ENCODE results near the gene DCXR.

Gene DCXR

GRCh38 chr17:82008941-82009405 lies 28.5 kb downstream of the DCXR start:
- Histone ChIP-seq H3K27ac (no peak overlapping the region), H3K4me3 (ENCODE audit: low read depth in 1 of 2, low read length in 1 of 2) (no peak overlapping the region), H3K9me3 (no peaks in the 10 kb centered on the region), H3K36me3 (peaks cover 12% of the 10 kb centered on the region), H3K4me1 (ENCODE audit: control insufficient read depth in 1 of 2, insufficient read depth in 1 of 2, low read depth in 1 of 2, low read length in 1 of 2) (no peaks in the 10 kb centered on the region), H3K27me3 (no peaks in the 10 kb centered on the region)
- no peak for TF ChIP-seq CTCF (IDR thresholded peaks at IDR 0.05)

GRCh38 chr17:82008258-82008940 lies 29.1 kb downstream of the DCXR start:
- no peaks in the 10 kb centered on the region for H3K4me1 ChIP-seq (ENCODE audit: control insufficient read depth in 1 of 2, insufficient read depth in 1 of 2, low read depth in 1 of 2, low read length in 1 of 2)
- no peak overlapping the region for H3K27ac ChIP-seq
- no peaks in the 10 kb centered on the region for H3K9me3 ChIP-seq
- no peak overlapping the region for H3K4me3 ChIP-seq (ENCODE audit: low read depth in 1 of 2, low read length in 1 of 2)
- H3K36me3 ChIP-seq: peaks cover 12% of the 10 kb centered on the region
- TF ChIP-seq CTCF (IDR thresholded peaks at IDR 0.05): no peak
- no peaks in the 10 kb centered on the region for H3K27me3 ChIP-seq

- Histone ChIP-seq H3K36me3 (peaks cover 12% of the 10 kb centered on the region), H3K4me3 (ENCODE audit: low read depth in 1 of 2, low read length in 1 of 2) (no peak overlapping the region)
Observed at GRCh38 chr17:82007495-82008257, 29.8 kb downstream of the DCXR start.

GRCh38 chr17:82007228-82007494 lies 30.3 kb downstream of the DCXR start:
- Histone ChIP-seq H3K4me3 (ENCODE audit: low read depth in 1 of 2, low read length in 1 of 2) (no peak overlapping the region), H3K36me3 (peaks cover 10% of the 10 kb centered on the region), H3K4me1 (ENCODE audit: control insufficient read depth in 1 of 2, insufficient read depth in 1 of 2, low read depth in 1 of 2, low read length in 1 of 2) (no peaks in the 10 kb centered on the region), H3K27me3 (no peaks in the 10 kb centered on the region), H3K9me3 (no peaks in the 10 kb centered on the region), H3K27ac (no peak overlapping the region)
- TF ChIP-seq CTCF (IDR thresholded peaks at IDR 0.05): no peak

More at GRCh38 chr17:82007495-82008257, 29.8 kb downstream of the DCXR start:
- Histone ChIP-seq H3K27me3 (no peaks in the 10 kb centered on the region), H3K27ac (no peak overlapping the region), H3K4me1 (ENCODE audit: control insufficient read depth in 1 of 2, insufficient read depth in 1 of 2, low read depth in 1 of 2, low read length in 1 of 2) (no peaks in the 10 kb centered on the region), H3K9me3 (no peaks in the 10 kb centered on the region)
- TF ChIP-seq CTCF (IDR thresholded peaks at IDR 0.05): no peak

DNA sequence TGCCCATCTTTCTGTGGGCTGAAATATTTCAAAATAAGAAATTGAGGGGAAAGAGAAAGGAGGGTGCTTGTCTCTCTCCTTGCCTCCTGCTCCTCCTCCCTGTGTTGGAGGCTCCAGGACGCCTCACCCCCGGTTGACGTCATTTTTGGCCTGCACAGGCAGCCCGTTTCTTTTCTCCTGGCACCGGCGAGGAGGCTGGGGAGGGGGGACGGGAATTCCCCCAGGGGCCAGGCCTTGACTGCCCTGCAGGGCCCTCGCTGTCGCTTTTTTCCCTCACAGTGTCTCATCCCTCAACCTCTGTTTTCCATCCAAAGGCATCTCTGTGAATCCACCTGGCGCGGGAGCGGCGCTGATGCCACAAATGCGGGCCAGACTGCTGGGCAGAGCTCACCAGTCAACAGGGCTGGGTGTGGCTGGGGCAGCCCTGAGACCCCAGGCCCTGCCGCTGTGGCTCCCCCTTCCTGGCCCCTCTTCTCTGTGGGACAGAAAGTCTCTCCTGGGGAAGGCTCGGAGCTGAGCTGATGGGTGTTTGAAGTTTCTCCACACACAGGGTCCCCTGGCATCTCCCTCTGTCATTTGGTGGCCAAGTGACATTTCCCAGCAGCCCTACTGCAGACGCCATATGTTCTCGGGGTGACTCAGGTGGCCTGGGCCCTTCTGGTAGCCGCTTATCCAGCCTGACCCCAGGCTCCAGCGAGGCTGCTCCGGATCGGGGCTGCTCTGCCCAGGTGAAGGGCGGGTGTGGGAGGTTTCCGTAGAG lies 30.8 kb downstream of the DCXR start:
- H3K36me3 ChIP-seq: peaks cover 4% of the 10 kb centered on the region
- no peak for TF ChIP-seq CTCF (IDR thresholded peaks at IDR 0.05)
- H3K27me3 ChIP-seq: no peaks in the 10 kb centered on the region
- no peak overlapping the region for H3K4me3 ChIP-seq (ENCODE audit: low read depth in 1 of 2, low read length in 1 of 2)
- no peaks in the 10 kb centered on the region for H3K4me1 ChIP-seq (ENCODE audit: control insufficient read depth in 1 of 2, insufficient read depth in 1 of 2, low read depth in 1 of 2, low read length in 1 of 2)
- no peaks in the 10 kb centered on the region for H3K9me3 ChIP-seq
- no peak overlapping the region for H3K27ac ChIP-seq
